HEK293 (cell line): Measurements from ENCODE around the gene PBRM1.
A peak's percentile ranks its signal among the peaks of the same experiment; 100 is the strongest.

ENCODE experiments used
- CTCF ChIA-PET: fragments of 350-600 bp; formaldehyde crosslinking; extraction: SDS; loops from one replicate; lab custom pipeline; 2021; ENCODE audit warnings: antibody characterized with exemption; lab: Yijun Ruan, JAX
- POLR2A ChIA-PET: fragments of 300-600 bp; formaldehyde crosslinking; extraction: SDS; loops from one replicate; lab custom pipeline; 2020; ENCODE audit warnings: antibody characterized with exemption, inconsistent platforms; lab: Yijun Ruan, JAX
- H3K27ac ChIP-seq: fragments of 200-500 bp; sonication (Bioruptor generic); 2 replicates; pipeline ENCODE4 v1.5.1; 2014; ENCODE audit warnings: low read depth, low read length, control low read depth, inconsistent platforms; ENCODE audit errors: extremely low read depth
- H3K36me3 ChIP-seq, 2 experiments: fragments of 200-500 bp in 1 of 2; sonication (Bioruptor generic) in 1 of 2; 1 replicate in 1 of 2; 2 replicates in 1 of 2; pipeline ENCODE4 v1.5.1; 2014 to 2017; ENCODE audit warnings: inconsistent platforms in 2 of 2, low read length in 2 of 2; ENCODE audit not compliant: control insufficient read depth in 2 of 2, insufficient read depth in 1 of 2
- H3K4me1 ChIP-seq: fragments of 200-500 bp; sonication (Bioruptor generic); 2 replicates; pipeline ENCODE4 v1.5.1; 2014; ENCODE audit warnings: mild to moderate bottlenecking, low read length, inconsistent platforms; ENCODE audit not compliant: control insufficient read depth, insufficient read depth
- H3K4me3 ChIP-seq: 2 replicates; pipeline ENCODE4 v1.5.1; 2011; ENCODE audit warnings: low read depth, mild to moderate bottlenecking, control low read depth, low read length, moderate library complexity
- H3K9me3 ChIP-seq: fragments of 200-500 bp; sonication (Bioruptor generic); 2 replicates; pipeline ENCODE4 v1.5.1; 2014; ENCODE audit warnings: low read depth, low read length, inconsistent platforms; ENCODE audit not compliant: control insufficient read depth, insufficient read depth
- KLF10 ChIP-seq: fragments of 450-650 bp; IDR thresholded peaks from 2 replicates; pipeline ENCODE4 v1.5.1; 2018; ENCODE audit warnings: missing biosample characterization, mild to moderate bottlenecking, missing genetic modification characterization
- KLF16 ChIP-seq: fragments of 450-650 bp; formaldehyde crosslinking; IDR thresholded peaks from 2 replicates; pipeline ENCODE4 v1.5.1; 2017; ENCODE audit warnings: missing biosample characterization, missing genetic modification characterization
- ZNF600 ChIP-seq: fragments of 450-650 bp; formaldehyde crosslinking; IDR thresholded peaks from 2 replicates; pipeline ENCODE4 v1.5.1; 2016; ENCODE audit warnings: missing biosample characterization, missing genetic modification characterization

PBRM1 gene

DNA sequence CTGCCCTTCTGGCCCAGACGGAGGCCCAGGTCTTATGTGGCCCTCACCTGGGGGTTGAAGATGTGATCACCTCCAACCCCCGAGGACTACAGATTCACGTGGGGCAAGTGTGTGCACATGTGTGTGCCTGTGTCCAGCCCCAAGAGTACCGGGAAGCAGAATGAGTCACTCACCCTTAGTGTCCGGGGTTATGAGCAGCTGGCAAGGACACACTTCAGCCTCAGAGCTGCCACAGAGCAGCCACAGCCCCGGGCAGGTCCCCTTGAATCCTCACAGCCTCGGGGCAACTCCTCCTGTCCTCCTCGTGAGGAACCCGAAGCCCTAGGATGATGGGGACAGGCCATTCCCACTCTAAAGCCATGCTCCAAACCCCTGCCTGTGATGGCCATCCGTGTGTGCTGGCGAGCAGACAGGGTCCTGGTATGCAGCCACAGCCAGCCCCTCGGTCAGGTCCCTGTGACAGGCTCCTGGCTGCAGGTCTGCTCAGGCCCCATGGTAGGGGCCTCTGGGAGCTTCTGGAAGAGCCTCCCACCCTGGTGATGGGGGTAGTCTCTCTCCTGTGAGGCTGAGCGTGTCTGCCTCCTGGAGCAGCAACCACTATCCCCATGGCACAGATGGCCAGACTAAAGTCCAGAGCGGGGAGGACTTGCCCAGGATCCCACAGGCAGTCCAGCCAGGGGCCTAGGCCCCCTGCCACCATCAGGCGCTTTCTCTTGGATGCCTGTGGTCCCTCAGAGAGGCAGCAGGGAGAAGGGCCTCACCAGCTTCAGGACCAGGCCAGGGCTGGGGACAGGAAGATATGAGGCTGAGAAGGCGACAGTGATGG, 189.7 kb downstream of the PBRM1 start:
- TF ChIP-seq KLF16 (tag by site-specific recombination) (no peak), KLF10 (no peak), ZNF600 (tag by site-specific recombination) (peak; percentile 45; the same call in 1 of the 2 replicates)
- Histone ChIP-seq H3K4me3 (no peak overlapping the region), H3K4me1 (no peaks in the 10 kb centered on the region), H3K27ac (no peak overlapping the region), H3K9me3 (no peaks in the 10 kb centered on the region), H3K36me3 (peaks cover 0 to 22% of the 10 kb centered on the region in 2 experiments; a peak in 1 of 3 replicates)
- POLR2A ChIA-PET: no interaction called here
- CTCF ChIA-PET: no interaction called here
